GM23248 (cell line): ENCODE data around the gene PIWIL4. TPM values are rescaled to one million over a fixed set of nuclear protein-coding genes. Genes with fewer than 3 reads are reported as not detected.
"Not testable (repeated sequence)": the region's sequence is repeated elsewhere in the genome, so short reads cannot be mapped to it uniquely, and the experiment has no call there.

Experiments used
- DNase-seq: peaks from one replicate; pipeline ENCODE4 v3.0.0-alpha.2; 2015
- H2AFZ ChIP-seq: fragments of 200-600 bp; sonication (generic); 2 replicates; pipeline ENCODE4 v1.6.1; 2016; ENCODE audit warnings: antibody characterized with exemption
- H3F3A ChIP-seq: fragments of 200-600 bp; sonication (generic); 2 replicates; pipeline ENCODE4 v1.6.1; 2016; ENCODE audit warnings: mild to moderate bottlenecking, antibody characterized with exemption, mixed run types; ENCODE audit not compliant: insufficient read depth
- H3K27ac ChIP-seq: fragments of 200-600 bp; sonication (generic); 2 replicates; pipeline ENCODE4 v1.5.1; 2016; ENCODE audit warnings: mild to moderate bottlenecking
- H3K27me3 ChIP-seq: fragments of 200-600 bp; sonication (generic); replicated peaks from 2 replicates; pipeline ENCODE4 v1.6.1; 2016; ENCODE audit warnings: mild to moderate bottlenecking; ENCODE audit not compliant: insufficient read depth
- H3K36me3 ChIP-seq: fragments of 200-600 bp; sonication (generic); 2 replicates; pipeline ENCODE4 v1.6.1; 2016; ENCODE audit warnings: low read depth, mild to moderate bottlenecking
- H3K4me1 ChIP-seq: fragments of 200-600 bp; sonication (generic); 2 replicates; pipeline ENCODE4 v1.6.1; 2016; ENCODE audit warnings: mild to moderate bottlenecking; ENCODE audit not compliant: insufficient read depth
- H3K4me2 ChIP-seq: fragments of 200-600 bp; sonication (generic); one replicate; pipeline ENCODE4 v1.6.1; 2016; ENCODE audit warnings: mild to moderate bottlenecking; ENCODE audit not compliant: unreplicated experiment
- H3K4me3 ChIP-seq: fragments of 200-600 bp; sonication (generic); 2 replicates; pipeline ENCODE4 v1.5.1; 2016; ENCODE audit warnings: mild to moderate bottlenecking
- H3K79me2 ChIP-seq: fragments of 200-600 bp; sonication (generic); 2 replicates; pipeline ENCODE4 v1.6.1; 2016; ENCODE audit warnings: mild to moderate bottlenecking; ENCODE audit not compliant: insufficient read depth
- H3K9ac ChIP-seq: fragments of 200-600 bp; sonication (generic); 2 replicates; pipeline ENCODE4 v1.6.1; 2016; ENCODE audit warnings: mild to moderate bottlenecking
- H3K9me2 ChIP-seq: fragments of 200-600 bp; sonication (generic); 2 replicates; pipeline ENCODE4 v1.6.1; 2016; ENCODE audit warnings: mixed run types, mild to moderate bottlenecking, moderate library complexity; ENCODE audit not compliant: insufficient read depth
- H3K9me3 ChIP-seq: fragments of 200-600 bp; sonication (generic); one replicate; pipeline ENCODE4 v1.6.1; 2017; ENCODE audit warnings: low read depth
- H4K20me1 ChIP-seq: fragments of 200-600 bp; sonication (generic); 2 replicates; pipeline ENCODE4 v1.6.0; 2016; ENCODE audit not compliant: insufficient read depth
- EZH2 ChIP-seq: fragments of 200-600 bp; sonication (generic); IDR thresholded peaks from 2 replicates; pipeline ENCODE4 v1.6.1; 2018; ENCODE audit warnings: antibody characterized with exemption, mild to moderate bottlenecking; ENCODE audit not compliant: insufficient read depth, poor library complexity, severe bottlenecking
- EZH2phosphoT487 ChIP-seq: fragments of 200-600 bp; sonication (generic); IDR thresholded peaks from 2 replicates; pipeline ENCODE4 v1.6.1; 2018; ENCODE audit warnings: antibody characterized with exemption, moderate library complexity, mild to moderate bottlenecking, low read depth; ENCODE audit not compliant: insufficient read depth
- WGBS, 2 experiments: methylation state at CpG; one replicate each; pipeline ENCODE4 v1.1.6; 2015 to 2017; ENCODE audit warnings: low lambda C conversion rate in 2 of 2, low coverage in 1 of 2; ENCODE audit errors: missing lambda C conversion rate in 2 of 2; 5-methylcytosine and 5-hydroxymethylcytosine counted together
- in situ Hi-C: fragments of 300-500 bp; cut with MboI; formaldehyde crosslinking; loops from 2 replicates; pipeline ENCODE4 v1.15.0; 2020
- polyA plus RNA-seq: library from polyadenylated mRNA; unstranded; fragments of >200 nt; fragmentation: Nextera tagmentation; extraction: Ambion mirVana; gene quantifications from 2 replicates; pipeline ENCODE4 v1.2.1, GENCODE V29; 2016
- total RNA-seq: library from RNA; depleted of rRNA; stranded (reverse); fragments of >200 nt; shearing (Covaris generic); gene quantifications from 2 replicates; pipeline ENCODE4 v1.2.3, GENCODE V29; 2014

Gene PIWIL4
- total and polyA plus RNA-seq, 2 experiments from 2014 or later: 1.2 to 1.4 TPM

- 58 to 61% methylated on average over 4 of the region's 4 CpGs for WGBS, 2 experiments
- H3K27me3 ChIP-seq: no peaks in the 10 kb centered on the region
- H3K4me1 ChIP-seq: peaks cover 23% of the 10 kb centered on the region
- H3K9me2 ChIP-seq: no peaks in the 10 kb centered on the region
- H2AFZ ChIP-seq: no peak overlapping the region
- peaks cover 82% of the 10 kb centered on the region for H3K79me2 ChIP-seq
- H4K20me1 ChIP-seq: no peaks in the 10 kb centered on the region; the same call in 1 of the 2 replicates
- TF ChIP-seq EZH2phosphoT487: no peak
- H3K36me3 ChIP-seq: no peaks in the 10 kb centered on the region
- H3K9me3 ChIP-seq: no peaks in the 10 kb centered on the region
- H3K4me2 ChIP-seq: no peak overlapping the region
- in situ Hi-C loops: no loop called here
- H3K9ac ChIP-seq: no peak overlapping the region
- no peak for DNase-seq
- no peak overlapping the region for H3K27ac ChIP-seq
- 0 out of 2 replicates have a peak, but pooled peaks cover 8% of the 10 kb centered on the region for H3F3A ChIP-seq
- no peak overlapping the region for H3K4me3 ChIP-seq
These were observed 16.7 kb upstream of the PIWIL4 start for GRCh38 chr11:94550513-94550912.

- Histone ChIP-seq H3K36me3 (no peaks in the 10 kb centered on the region), H3K4me3 (no peak overlapping the region), H3K9me3 (no peaks in the 10 kb centered on the region), H3K27ac (no peak overlapping the region), H3K9me2 (no peaks in the 10 kb centered on the region), H3K79me2 (peaks cover 56% of the 10 kb centered on the region), H3K9ac (no peak overlapping the region), H3K27me3 (no peaks in the 10 kb centered on the region), H3K4me1 (peaks cover 32% of the 10 kb centered on the region), H4K20me1 (no peaks in the 10 kb centered on the region), H2AFZ (no peak overlapping the region), H3F3A (peaks cover 35% of the 10 kb centered on the region), H3K4me2 (no peak overlapping the region)
- no peak for TF ChIP-seq EZH2phosphoT487
- no peak for TF ChIP-seq EZH2
- in situ Hi-C loops: no loop called here
- DNase-seq: peak; percentile 60
- 38 to 55% methylated on average over 1 of the region's 1 CpG for WGBS, 2 experiments
These were observed 13.2 kb upstream of the PIWIL4 start for GRCh38 chr11:94553938-94554337.

- H4K20me1 ChIP-seq, H3K4me3 ChIP-seq, H3K27me3 ChIP-seq, in situ Hi-C loops, H3K36me3 ChIP-seq, DNase-seq, H3K9me2 ChIP-seq, H3K9me3 ChIP-seq, H3K9ac ChIP-seq, H3K27ac ChIP-seq, H3K4me2 ChIP-seq, H2AFZ ChIP-seq: not testable (repeated sequence)
- peaks cover 37% of the 10 kb centered on the region for H3K4me1 ChIP-seq
- peaks cover 35% of the 10 kb centered on the region for H3F3A ChIP-seq
- WGBS, 2 experiments: 91 to 95% methylated on average over 8 of the region's 8 CpGs
- peaks cover 40% of the 10 kb centered on the region for H3K79me2 ChIP-seq
These were observed 11.3 kb upstream of the PIWIL4 start for GRCh38 chr11:94555752-94556329.

- H3K9ac ChIP-seq: peak overlapping the region; percentile 27
- H3K4me2 ChIP-seq: peak overlapping the region; percentile 76
- peak overlapping the region; percentile 22; the same call in 1 of the 2 replicates for H3K4me3 ChIP-seq
- no peaks in the 10 kb centered on the region for H4K20me1 ChIP-seq
- in situ Hi-C loops: no loop called here
- H3K79me2 ChIP-seq: peaks cover 30% of the 10 kb centered on the region
- no peaks in the 10 kb centered on the region for H3K27me3 ChIP-seq
- H3K36me3 ChIP-seq: no peaks in the 10 kb centered on the region
- TF ChIP-seq EZH2phosphoT487: no peak
- TF ChIP-seq EZH2: no peak
- H2AFZ ChIP-seq: no peak overlapping the region
- H3K4me1 ChIP-seq: peaks cover 37% of the 10 kb centered on the region
- H3K27ac ChIP-seq: peak overlapping the region; percentile 77
- DNase-seq: peak; percentile 76
- peaks cover 36% of the 10 kb centered on the region for H3F3A ChIP-seq
- no peaks in the 10 kb centered on the region for H3K9me2 ChIP-seq
- H3K9me3 ChIP-seq: no peaks in the 10 kb centered on the region
These were observed 9.7 kb upstream of the PIWIL4 start for GRCh38 chr11:94557421-94557820.

GRCh38 chr11:94557992-94558391, 9.2 kb upstream of the PIWIL4 start:
- WGBS, 2 experiments: 7 to 16% methylated on average over 1 of the region's 1 CpG
- Histone ChIP-seq H3K9ac (peak overlapping the region; percentile 27), H2AFZ (no peak overlapping the region), H3K27ac (peak overlapping the region; percentile 77), H4K20me1 (no peaks in the 10 kb centered on the region), H3K9me2 (no peaks in the 10 kb centered on the region), H3F3A (peaks cover 42% of the 10 kb centered on the region), H3K36me3 (no peaks in the 10 kb centered on the region), H3K27me3 (no peaks in the 10 kb centered on the region), H3K4me3 (peak overlapping the region; percentile 22; the same call in 1 of the 2 replicates), H3K9me3 (no peaks in the 10 kb centered on the region), H3K4me2 (peak overlapping the region; percentile 76), H3K79me2 (peaks cover 26% of the 10 kb centered on the region), H3K4me1 (peaks cover 41% of the 10 kb centered on the region)
- DNase-seq: peak; percentile 63
- no peak for TF ChIP-seq EZH2
- in situ Hi-C loops: no loop called here
